Dendritic cell treated with granulocyte-macrophage colony-stimulating factor and Interleukin-4, amounts not matched to agents 40 ng/mL and 50 ng/mL, for 4 days (primary cell): Measurements from ENCODE around the gene APCS.

Experiments
- H3K27ac Mint-ChIP-seq: one replicate; pipeline ENCODE4 v1.8.0; 2022; ENCODE audit warnings: mild to moderate bottlenecking, mixed read lengths
- H3K27me3 Mint-ChIP-seq: one replicate; pipeline ENCODE4 v1.8.0; 2022; ENCODE audit warnings: mild to moderate bottlenecking, mixed read lengths
- H3K36me3 Mint-ChIP-seq: one replicate; pipeline ENCODE4 v1.8.0; 2022; ENCODE audit warnings: low read depth, mixed read lengths
- H3K4me1 Mint-ChIP-seq: one replicate; pipeline ENCODE4 v1.8.0; 2022; ENCODE audit warnings: low read depth, mixed read lengths
- H3K4me3 Mint-ChIP-seq: one replicate; pipeline ENCODE4 v1.8.0; 2022; ENCODE audit warnings: mild to moderate bottlenecking, moderate library complexity, mixed read lengths
- H3K9me3 Mint-ChIP-seq: one replicate; pipeline ENCODE4 v1.8.0; 2022; ENCODE audit warnings: mixed read lengths
- intact Hi-C: fragments of 100-400 bp; cut with micrococcal nuclease; formaldehyde crosslinking; loops from one replicate; pipeline ENCODE4 v1.15.0; 2022

The APCS gene

GRCh38 chr1:159598196-159598595 is 10.6 kb downstream of the APCS start:
- H3K9me3 Mint-ChIP-seq = peaks cover 7% of the 10 kb centered on the region
- H3K4me3 Mint-ChIP-seq = no peak overlapping the region
- no peaks in the 10 kb centered on the region for H3K36me3 Mint-ChIP-seq

GRCh38 chr1:159600894-159601293 is 13.3 kb downstream of the APCS start:
- Mint-ChIP-seq H3K36me3 (no peaks in the 10 kb centered on the region), H3K9me3 (peaks cover 20% of the 10 kb centered on the region), H3K4me3 (no peak overlapping the region), H3K4me1 (peaks cover 5% of the 10 kb centered on the region), H3K27me3 (peaks cover 3% of the 10 kb centered on the region), H3K27ac (no peak overlapping the region)
- intact Hi-C loops = no loop called here

More at GRCh38 chr1:159598196-159598595, 10.6 kb downstream of the APCS start:
- Mint-ChIP-seq H3K4me1 (peaks cover 14% of the 10 kb centered on the region), H3K27me3 (peaks cover 3% of the 10 kb centered on the region), H3K27ac (no peak overlapping the region)
- intact Hi-C loops = no loop called here

- no peak overlapping the region for H3K4me3 Mint-ChIP-seq
- intact Hi-C loops = no loop called here
- peaks cover 3% of the 10 kb centered on the region for H3K27me3 Mint-ChIP-seq
- H3K4me1 Mint-ChIP-seq = peaks cover 5% of the 10 kb centered on the region
- H3K9me3 Mint-ChIP-seq = peaks cover 23% of the 10 kb centered on the region
- no peaks in the 10 kb centered on the region for H3K36me3 Mint-ChIP-seq
- H3K27ac Mint-ChIP-seq = no peak overlapping the region
Measured at GRCh38 chr1:159602501-159602999, 14.9 kb downstream of the APCS start.

GRCh38 chr1:159612211-159612885 is 24.7 kb downstream of the APCS start:
- no peaks in the 10 kb centered on the region for H3K36me3 Mint-ChIP-seq

GRCh38 chr1:159632922-159633321 is 45.3 kb downstream of the APCS start:
- Mint-ChIP-seq H3K36me3 (peaks cover 7% of the 10 kb centered on the region), H3K27ac (no peak overlapping the region), H3K9me3 (peaks cover 21% of the 10 kb centered on the region), H3K4me3 (no peak overlapping the region), H3K27me3 (no peaks in the 10 kb centered on the region), H3K4me1 (peaks cover 6% of the 10 kb centered on the region)
- intact Hi-C loops = no loop called here

More at GRCh38 chr1:159612211-159612885, 24.7 kb downstream of the APCS start:
- Mint-ChIP-seq H3K4me3 (no peak overlapping the region), H3K27ac (no peak overlapping the region), H3K4me1 (peaks cover 12% of the 10 kb centered on the region), H3K9me3 (peaks cover 12% of the 10 kb centered on the region), H3K27me3 (no peaks in the 10 kb centered on the region)
- intact Hi-C loops = no loop called here
